ENCODE data around the gene RTTN.

The RTTN gene

DNA sequence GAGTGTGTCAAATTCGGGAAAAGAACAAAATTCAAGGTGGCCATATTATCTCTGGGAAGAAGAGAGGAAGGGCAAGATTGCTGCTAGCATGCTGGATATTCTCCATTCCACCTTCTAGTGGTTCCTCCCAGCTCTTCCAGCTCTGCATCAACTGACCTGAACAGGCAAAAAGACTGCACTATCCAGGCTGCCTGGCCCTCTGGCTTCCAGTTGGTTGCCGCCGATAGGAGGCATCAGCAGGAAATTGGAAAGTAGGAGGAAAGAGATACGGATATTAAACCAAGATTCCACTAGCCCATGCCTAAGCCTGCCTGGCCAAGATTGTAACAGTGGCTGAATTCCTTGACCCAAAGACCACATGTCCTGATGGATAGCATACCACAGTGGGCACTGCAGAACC, 1.7 kb upstream of the RTTN start:
- DNase-seq (ENCODE audit: low spot score): no peak

GRCh38 chr18:70200286-70200685, 5.2 kb downstream of the RTTN start:
- no peak for DNase-seq (ENCODE audit: low spot score)

- DNase-seq (ENCODE audit: low spot score): no peak
Measured at GRCh38 chr18:70197844-70198243, 7.6 kb downstream of the RTTN start.

- DNase-seq (ENCODE audit: low spot score): no peak
Measured at GRCh38 chr18:70197026-70197425, 8.5 kb downstream of the RTTN start.

- DNase-seq (ENCODE audit: low spot score): peak; percentile 64
Measured at GRCh38 chr18:70195852-70196434, 9.5 kb downstream of the RTTN start.

DNA sequence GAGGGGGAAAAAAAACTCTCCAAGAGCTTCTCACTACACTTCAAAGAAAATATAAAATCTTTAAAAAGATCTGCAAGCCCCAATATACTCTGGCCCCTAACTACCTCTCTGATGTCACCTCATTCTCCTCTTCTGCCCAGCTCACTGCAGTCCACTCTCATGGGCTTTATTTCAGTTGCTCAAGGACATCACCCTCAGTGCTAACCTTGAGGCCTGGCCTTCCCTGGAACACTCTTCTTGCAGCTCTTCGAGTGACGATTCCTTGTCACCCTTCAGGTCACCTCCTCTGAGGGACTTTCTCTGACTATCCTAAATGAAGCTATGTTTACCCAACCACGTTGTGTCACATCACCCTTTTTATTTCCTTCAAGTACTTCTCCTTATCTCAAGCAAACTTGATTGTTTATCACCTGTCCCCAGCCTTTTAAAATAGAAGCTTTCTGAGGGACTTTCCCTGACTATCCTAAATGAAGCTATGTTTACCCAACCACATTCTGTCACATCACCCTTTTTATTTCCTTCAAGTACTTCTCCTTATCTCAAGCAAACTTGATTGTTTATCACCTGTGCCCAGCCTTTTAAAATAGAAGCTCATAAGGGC, 10.4 kb downstream of the RTTN start:
- DNase-seq (ENCODE audit: low spot score): no peak

- DNase-seq (ENCODE audit: low spot score): no peak
Measured at GRCh38 chr18:70194227-70194890, 11.1 kb downstream of the RTTN start.

- DNase-seq (ENCODE audit: low spot score): no peak
Measured at GRCh38 chr18:70190529-70190928, 15.0 kb downstream of the RTTN start.

GRCh38 chr18:70188113-70188512, 17.4 kb downstream of the RTTN start:
- no peak for DNase-seq (ENCODE audit: low spot score)

- no peak for DNase-seq (ENCODE audit: low spot score)
Measured at GRCh38 chr18:70183441-70183840, 22.0 kb downstream of the RTTN start.

GRCh38 chr18:70182548-70182947, 22.9 kb downstream of the RTTN start:
- no peak for DNase-seq (ENCODE audit: low spot score)

- no peak for DNase-seq (ENCODE audit: low spot score)
Measured at GRCh38 chr18:70181725-70182124, 23.8 kb downstream of the RTTN start.

DNA sequence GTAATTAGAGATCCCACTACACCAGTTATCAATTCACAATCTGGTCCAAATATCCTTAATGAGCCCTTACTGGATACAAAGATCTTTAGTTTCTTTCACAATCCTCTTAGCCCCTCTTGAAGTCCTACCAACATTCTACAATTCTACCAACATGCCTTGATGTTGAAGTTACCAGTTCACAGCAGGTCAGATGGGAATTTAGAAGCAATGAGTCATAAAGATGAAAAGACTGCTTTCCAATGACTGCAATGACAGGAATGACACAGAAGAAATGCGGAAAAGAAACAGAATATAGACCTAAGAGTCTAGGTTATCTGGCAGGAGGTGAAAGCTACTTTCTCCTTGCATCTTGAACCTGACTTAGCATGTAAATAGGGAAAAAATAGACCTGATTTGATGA, 24.5 kb downstream of the RTTN start:
- DNase-seq (ENCODE audit: low spot score): no peak

- no peak for DNase-seq (ENCODE audit: low spot score)
Measured at GRCh38 chr18:70176537-70176936, 28.9 kb downstream of the RTTN start.

- DNase-seq (ENCODE audit: low spot score): no peak
Measured at GRCh38 chr18:70175216-70175615, 30.3 kb downstream of the RTTN start.

- peak; percentile 15 for DNase-seq (ENCODE audit: low spot score)
Measured at GRCh38 chr18:70172225-70172624, 33.3 kb downstream of the RTTN start.

DNA sequence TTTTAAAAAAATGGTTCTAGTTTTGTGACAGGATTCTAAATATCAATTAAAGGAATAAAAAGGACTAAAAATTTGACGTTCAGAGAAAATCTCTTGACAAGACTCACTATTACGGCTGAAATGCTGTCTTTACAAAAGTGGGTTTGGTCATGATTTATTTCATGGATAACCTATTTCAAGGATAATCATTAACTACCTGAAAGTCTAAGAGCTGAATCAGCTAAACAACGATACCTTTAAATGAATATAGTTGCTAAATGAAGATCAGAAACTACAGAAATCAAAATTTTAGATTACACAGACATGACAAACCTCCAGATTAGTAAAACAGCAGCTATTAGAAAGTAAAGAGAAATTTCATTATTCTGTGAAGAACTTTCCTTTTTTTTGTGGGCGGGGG, 35.7 kb downstream of the RTTN start:
- DNase-seq (ENCODE audit: low spot score): no peak

GRCh38 chr18:70166668-70167067, 38.8 kb downstream of the RTTN start:
- DNase-seq (ENCODE audit: low spot score): no peak

- DNase-seq (ENCODE audit: low spot score): no peak
Measured at GRCh38 chr18:70165936-70166335, 39.6 kb downstream of the RTTN start.

DNA sequence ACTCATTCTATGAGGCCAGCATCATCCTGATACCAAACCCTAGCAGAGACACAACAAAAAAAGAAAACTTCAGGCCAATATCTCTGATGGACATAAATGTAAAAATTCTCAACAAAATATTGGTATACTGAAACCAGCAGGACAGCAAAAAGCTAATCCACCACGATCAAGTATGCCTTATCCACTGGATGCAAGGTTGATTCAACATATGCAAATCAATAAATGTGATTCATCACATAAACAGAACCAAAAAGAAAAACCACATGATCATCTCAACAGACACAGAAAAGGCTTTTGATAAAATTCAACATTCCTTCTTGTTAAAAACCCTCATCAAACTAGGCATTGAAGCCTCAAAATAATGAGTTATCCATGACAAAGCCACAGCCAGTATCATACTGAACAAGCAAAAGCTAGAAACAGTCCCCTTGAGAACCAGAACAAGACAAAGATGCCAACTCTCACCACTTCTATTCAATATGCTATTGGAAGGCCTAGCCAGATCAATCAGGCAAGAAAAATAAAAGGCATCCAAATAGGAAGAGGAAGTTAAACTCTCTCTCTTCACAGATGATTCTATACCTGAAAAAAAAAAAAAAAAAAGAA, 45.3 kb downstream of the RTTN start:
- no peak for DNase-seq (ENCODE audit: low spot score)

- no peak for DNase-seq (ENCODE audit: low spot score)
Measured at GRCh38 chr18:70158992-70159717, 46.3 kb downstream of the RTTN start.

GRCh38 chr18:70156886-70157285, 48.6 kb downstream of the RTTN start:
- DNase-seq (ENCODE audit: low spot score): no peak
